Measurements from ENCODE around the gene SMAD7. TPM values are rescaled to one million over a fixed set of nuclear protein-coding genes. Genes with fewer than 3 reads are reported as not detected.

Gene SMAD7
- total and polyA plus RNA-seq, 10 of the 15 experiments (the other 5 are each of a cell fraction or from before 2014, with no cell fraction given), result 1.3 to 22.5 (median 8.0) TPM

- WGBS (ENCODE audit: insufficient coverage, insufficient replicate concordance, low lambda C conversion rate, missing lambda C conversion rate), result 79% methylated on average over 9 of the region's 9 CpGs
- in situ Hi-C loops (cut with MboI), result no loop called here
- no peak for FAIRE-seq
- no TSS peak for BruUV-seq (replicated peaks)
- Histone ChIP-seq H3K4me1 (ENCODE audit: control insufficient read depth, insufficient read depth, low read length) (peaks cover 35% of the 10 kb centered on the region), H3K4me3 (no peak overlapping the region), H3K4me2 (ENCODE audit: control insufficient read depth, insufficient read depth) (peak overlapping the region; percentile 35), H3K27me3 (replicated peaks in 1 of 2; ENCODE audit: control insufficient read depth in 2 of 2, insufficient read depth in 2 of 2, low read length in 1 of 2) (no peaks in the 10 kb centered on the region), H3K79me2 (ENCODE audit: control insufficient read depth, insufficient read depth, low read length) (peaks cover 25% of the 10 kb centered on the region), H3K9ac (ENCODE audit: control insufficient read depth, insufficient read depth, low read length) (no peak overlapping the region), H3K9me3 (replicated peaks; ENCODE audit: control insufficient read depth, insufficient read depth, low read length) (no peaks in the 10 kb centered on the region), H3K27ac (ENCODE audit: control insufficient read depth, insufficient read depth) (no peak overlapping the region), H2AFZ (ENCODE audit: control insufficient read depth, low read depth, low read length) (no peak overlapping the region), H4K20me1 (ENCODE audit: control insufficient read depth, insufficient read depth) (no peaks in the 10 kb centered on the region), H3K36me3 (ENCODE audit: control insufficient read depth in 2 of 2, insufficient read depth in 2 of 2, low read length in 1 of 2) (peaks cover 11 to 33% of the 10 kb centered on the region in 2 experiments; a peak in 3 of 4 replicates)
- CTCF ChIA-PET, result interaction anchor here (1.2 to 1.6 kb wide), 3 partner anchors 12 to 141 kb away, joined by 3 to 6 read pairs (median 3); no protein-coding TSS in a partner anchor
- no peak for DNase-seq (ENCODE audit: low read depth, low spot score)
- intact Hi-C loops (cut with micrococcal nuclease; ENCODE audit: unreplicated experiment), result loop anchor here (5.0 to 10.0 kb wide), 4 partner anchors 52 to 244 kb away; no protein-coding TSS in a partner anchor
- RAD21 ChIA-PET (ENCODE audit: unreplicated experiment), result interaction anchor here (0.7 to 2.7 kb wide), 14 partner anchors 10 to 497 kb away, joined by 3 to 26 read pairs (median 4); no protein-coding TSS in a partner anchor
- TF ChIP-seq POLR2A (IDR thresholded peaks at IDR 0.05; ENCODE audit: low read depth, low read length), result peak; percentile 41; the same call in 1 of the 2 replicates
- TF ChIP-seq ZBTB33 (IDR thresholded peaks at IDR 0.05), result peak; percentile 93
- no peak for TF ChIP-seq POU2F2 (IDR thresholded peaks at IDR 0.05; ENCODE audit: borderline replicate concordance, low read depth, low read length)
- TF ChIP-seq JUNB (IDR thresholded peaks at IDR 0.05), result no peak
- ATAC-seq, result no peak; the same call in 2 of the 3 replicates
- SMC1A ChIA-PET (ENCODE audit: uncharacterized antibody, unreplicated experiment), result interaction anchor here (0.9 to 3.0 kb wide), 15 partner anchors 8 to 140 kb away, joined by 3 to 15 read pairs (median 5); no protein-coding TSS in a partner anchor
- POLR2A ChIA-PET, result interaction anchor here (1.0 to 2.1 kb wide), 5 partner anchors 10 to 141 kb away, joined by 3 to 5 read pairs (median 3); no protein-coding TSS in a partner anchor
These were observed 31.9 kb downstream of the SMAD7 start for GRCh38 chr18:48918660-48919456.
